Stomach (tissue), 9 donors: Measurements from ENCODE around the gene GRPR. TPM values are rescaled to one million over a fixed set of nuclear protein-coding genes. Genes with fewer than 3 reads are reported as not detected.
"Not testable (repeated sequence)": the region's sequence is repeated elsewhere in the genome, so short reads cannot be mapped to it uniquely, and the experiment has no call there.

ENCODE experiments used
- DNase-seq, 2 donors: peaks; one replicate each; pipeline versions ENCODE4 v3.0.0 to v3.0.0-alpha.2; 2013 to 2019
- H3K27ac ChIP-seq, 5 donors: fragments of 200-600 bp in 4 of 5; sonication (generic) in 4 of 5; one replicate each; pipeline ENCODE4 v1.5.1; 2013 to 2019; ENCODE audit warnings: mild to moderate bottlenecking in 1 of 5, moderate library complexity in 1 of 5
- H3K27me3 ChIP-seq, 3 donors: fragments of 200-600 bp; sonication (generic); one replicate each; pipeline ENCODE4 v1.5.1; 2017 to 2019; ENCODE audit warnings: mixed run types in 1 of 3
- H3K36me3 ChIP-seq, 4 donors: fragments of 200-600 bp; sonication (generic); 1 replicate in 3 of 4; 2 replicates in 1 of 4; pipeline ENCODE4 v1.5.1; 2016 to 2019
- H3K4me1 ChIP-seq, 4 donors: fragments of 200-600 bp; sonication (generic); one replicate each; pipeline ENCODE4 v1.5.1; 2016 to 2019
- H3K4me3 ChIP-seq, 4 donors: fragments of 200-600 bp; sonication (generic) in 3 of 4; one replicate each; pipeline ENCODE4 v1.5.1; 2016 to 2019; ENCODE audit warnings: mild to moderate bottlenecking in 1 of 4
- H3K9me3 ChIP-seq, 4 donors: fragments of 200-600 bp; sonication (generic); one replicate each; pipeline ENCODE4 v1.5.1; 2016 to 2019
- CTCF ChIP-seq, 7 experiments: fragments of 450-650 bp in 4 of 7; fragments of 200-600 bp in 3 of 7; sonication (generic) in 3 of 7; IDR thresholded peaks; one replicate each; pipeline ENCODE4 v1.5.1; 2016 to 2019; ENCODE audit warnings: antibody characterized with exemption in 7 of 7, control low read depth in 2 of 7, mild to moderate bottlenecking in 1 of 7
- EP300 ChIP-seq: sonication (generic); formaldehyde crosslinking; IDR thresholded peaks from one replicate; pipeline ENCODE4 v1.6.1; 2017; ENCODE audit warnings: antibody characterized with exemption
- POLR2A ChIP-seq, 4 donors: fragments of 450-650 bp; IDR thresholded peaks; one replicate each; pipeline ENCODE4 v1.6.1; 2016; ENCODE audit warnings: antibody characterized with exemption in 4 of 4, control low read depth in 2 of 4, mild to moderate bottlenecking in 1 of 4, moderate library complexity in 1 of 4
- POLR2AphosphoS5 ChIP-seq, 3 donors: sonication (generic); formaldehyde crosslinking; IDR thresholded peaks; one replicate each; pipeline ENCODE4 v1.6.1; 2016; ENCODE audit warnings: antibody characterized with exemption in 3 of 3
- WGBS, 5 donors: extraction: QIAGEN DNeasy Blood & Tissue Kit in 3 of 5; methylation state at CpG; one replicate each; pipeline versions ENCODE4 v1.1.5 to v1.1.7; 2013 to 2018; 5-methylcytosine and 5-hydroxymethylcytosine counted together
- intact Hi-C: fragments of 100-400 bp; cut with DNase I; formaldehyde crosslinking; loops from one replicate; pipeline ENCODE4 v1.15.1; 2023; ENCODE audit warnings: low total_unique reads
- polyA plus RNA-seq, 3 donors: library from polyadenylated mRNA; stranded (reverse); fragments of 200-250 nt; gene quantifications; one replicate each; pipeline ENCODE4 v1.2.3, GENCODE V29; 2013
- total RNA-seq, 5 donors: library from RNA; depleted of rRNA; stranded (reverse); fragments of >200 nt; gene quantifications; one replicate each; pipeline versions ENCODE4 v1.1.0 to v1.2.3, GENCODE V29; 2014 to 2016
- donor health status: healthy with polysubstance abuse.
- donor health status: Bipolar disorder and iron deficiency.
- donor health status: healthy.

Gene GRPR
- total and polyA plus RNA-seq, 8 donors, result 0.08 to 25.4 (median 5.3) TPM; not detected in 3

DNA sequence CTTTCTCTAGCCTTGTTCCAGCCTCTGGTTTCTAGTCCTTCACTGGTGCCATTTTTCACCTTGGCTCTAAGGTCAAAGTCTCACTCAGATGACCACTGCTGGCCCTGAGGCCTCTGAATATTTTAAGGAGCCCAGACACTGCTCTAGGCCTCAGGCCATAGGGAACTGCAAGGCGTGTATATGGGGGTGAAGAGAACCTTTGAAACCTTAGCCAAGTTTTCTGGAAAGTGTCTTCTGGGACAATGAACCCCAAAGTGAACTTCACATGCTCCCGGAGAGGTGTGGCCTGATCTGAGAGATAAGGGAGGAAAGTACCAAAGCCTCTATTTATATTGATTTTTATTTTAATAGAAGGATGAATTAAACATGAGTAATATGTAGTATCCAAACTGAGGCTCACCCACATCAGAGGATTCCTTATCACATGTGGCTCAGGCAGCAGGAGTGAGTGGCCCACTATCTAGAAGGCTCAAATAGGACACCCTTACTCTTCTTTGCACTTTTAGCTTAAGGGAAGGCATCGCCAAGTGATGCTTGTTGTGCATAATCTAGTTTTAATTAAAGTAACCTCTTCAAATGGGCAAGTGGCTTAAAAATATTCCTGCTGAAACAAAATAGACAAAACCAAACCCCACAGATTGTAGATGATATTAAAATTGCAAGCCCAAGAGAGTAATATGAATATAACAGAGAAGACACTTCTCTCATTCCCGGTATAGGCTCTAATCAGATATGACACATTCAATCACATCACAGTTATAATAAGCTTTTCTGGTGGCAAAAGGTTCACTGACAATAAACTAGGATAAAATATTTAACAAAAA, 18.3 kb downstream of the GRPR start:
- intact Hi-C loops, result no loop called here
- Histone ChIP-seq H3K4me1 (no peaks in the 10 kb centered on the region), H3K9me3 (no peaks in the 10 kb centered on the region), H3K27me3 (no peaks in the 10 kb centered on the region), H3K4me3 (no peak overlapping the region), H3K36me3 (no peaks in the 10 kb centered on the region), H3K27ac (no peak overlapping the region)
- WGBS, 5 donors, result 83 to 92% (median 89%) methylated on average over 4 of the region's 4 CpGs
- DNase-seq, result no peak
- TF ChIP-seq POLR2A (IDR thresholded peaks at IDR 0.05) (no peak), POLR2AphosphoS5 (IDR thresholded peaks at IDR 0.05) (no peak), EP300 (no peak), CTCF (IDR thresholded peaks at IDR 0.05) (no peak)

- no peak overlapping the region for H3K27ac ChIP-seq
- TF ChIP-seq CTCF (IDR thresholded peaks at IDR 0.05), result no peak
- TF ChIP-seq POLR2AphosphoS5 (IDR thresholded peaks at IDR 0.05), result no peak
- TF ChIP-seq EP300, result no peak
- no peak for TF ChIP-seq POLR2A (IDR thresholded peaks at IDR 0.05)
Observed at GRCh38 chrX:16142246-16142558, 18.8 kb downstream of the GRPR start.

DNA sequence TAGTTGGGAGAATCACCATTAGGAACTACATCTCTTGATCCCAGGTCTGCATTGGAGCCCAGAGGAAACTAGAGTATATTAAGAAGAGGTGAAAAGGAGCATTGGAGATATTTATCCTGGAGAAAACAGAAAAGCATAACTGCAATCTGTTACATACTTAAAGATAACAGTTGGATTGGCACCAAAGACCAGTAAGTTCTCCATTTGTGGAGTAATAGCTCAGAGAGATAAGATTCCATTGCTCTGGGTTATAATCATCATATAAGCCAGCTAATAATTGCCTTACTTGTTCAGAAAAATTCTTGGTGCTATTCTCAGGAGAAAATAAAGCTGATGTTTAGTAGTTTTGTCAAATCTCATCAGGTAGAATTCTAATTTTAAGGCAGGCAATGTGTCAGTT, 20.6 kb downstream of the GRPR start:
- intact Hi-C loops, result no loop called here
- H3K27ac ChIP-seq, result no peak overlapping the region

More at GRCh38 chrX:16142246-16142558, 18.8 kb downstream of the GRPR start:
- intact Hi-C loops, result no loop called here
- DNase-seq, result no peak
- Histone ChIP-seq H3K4me1 (no peaks in the 10 kb centered on the region), H3K4me3 (no peak overlapping the region), H3K36me3 (no peaks in the 10 kb centered on the region), H3K9me3 (no peaks in the 10 kb centered on the region), H3K27me3 (no peaks in the 10 kb centered on the region)

GRCh38 chrX:16144420-16144819, 21.1 kb downstream of the GRPR start:
- TF ChIP-seq POLR2A (IDR thresholded peaks at IDR 0.05), result no peak
- no peak for TF ChIP-seq CTCF (IDR thresholded peaks at IDR 0.05)
- DNase-seq, result no peak
- intact Hi-C loops, result no loop called here
- Histone ChIP-seq H3K4me1 (no peaks in the 10 kb centered on the region), H3K27me3 (no peaks in the 10 kb centered on the region), H3K4me3 (no peak overlapping the region), H3K9me3 (no peaks in the 10 kb centered on the region), H3K36me3 (no peaks in the 10 kb centered on the region), H3K27ac (no peak overlapping the region)
- WGBS, 5 donors, result 12 to 30% (median 29%) methylated on average over 2 of the region's 2 CpGs

More for the DNA sequence above, 20.6 kb downstream of the GRPR start:
- Histone ChIP-seq H3K36me3 (no peaks in the 10 kb centered on the region), H3K9me3 (no peaks in the 10 kb centered on the region), H3K27me3 (no peaks in the 10 kb centered on the region), H3K4me3 (no peak overlapping the region), H3K4me1 (no peaks in the 10 kb centered on the region)
- no peak for TF ChIP-seq POLR2A (IDR thresholded peaks at IDR 0.05)
- no peak for TF ChIP-seq CTCF (IDR thresholded peaks at IDR 0.05)
- no peak for TF ChIP-seq EP300
- TF ChIP-seq POLR2AphosphoS5 (IDR thresholded peaks at IDR 0.05), result no peak
- no peak for DNase-seq

DNA sequence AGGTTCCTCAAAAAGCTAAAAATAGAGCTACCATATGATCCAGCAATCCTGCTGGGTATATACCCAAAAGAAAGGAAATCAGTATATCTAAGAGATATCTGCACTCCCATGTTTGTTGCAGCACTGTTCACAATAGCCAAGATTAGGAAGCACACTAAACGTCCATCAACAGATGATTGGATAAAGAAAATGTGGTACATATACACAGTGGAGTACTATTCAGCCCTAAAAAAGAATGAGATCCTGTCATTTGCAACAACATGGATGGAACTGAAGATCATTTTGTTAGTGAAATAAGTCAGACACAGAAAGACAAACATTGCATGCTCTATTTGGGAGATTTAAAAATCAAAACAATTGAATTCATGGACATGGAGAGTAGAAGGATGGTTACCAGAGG, 21.7 kb downstream of the GRPR start:
- H3K4me3 ChIP-seq, H3K36me3 ChIP-seq, H3K9me3 ChIP-seq, H3K27me3 ChIP-seq, H3K4me1 ChIP-seq, DNase-seq, H3K27ac ChIP-seq, intact Hi-C loops: not testable (repeated sequence)
- WGBS, 5 donors, result 29 to 71% (median 36%) methylated on average over 1 of the region's 1 CpG
